Activated CD4-positive, alpha-beta memory T cell treated with anti-CD3 and anti-CD28 coated beads for 36 hours (primary cell): ENCODE results near the gene NOL4. TPM values are rescaled to one million over a fixed set of nuclear protein-coding genes. Genes with fewer than 3 reads are reported as not detected.

Source experiments
- CTCF ChIA-PET: fragments of 350-600 bp; sonication (Branson Sonifier 250); formaldehyde crosslinking; loops from one replicate; lab custom pipeline; 2021; ENCODE audit warnings: antibody characterized with exemption, inconsistent platforms; lab: Charles Lee
- POLR2A ChIA-PET: fragments of 350-600 bp; sonication (Branson Sonifier 250); formaldehyde crosslinking; loops from one replicate; lab custom pipeline; 2021; ENCODE audit warnings: antibody characterized with exemption; lab: Charles Lee
- DNase-seq: peaks from one replicate; pipeline ENCODE4 v3.0.0-alpha.2; 2020
- H3K27ac Mint-ChIP-seq: one replicate; pipeline ENCODE4 v1.8.0; 2021; ENCODE audit warnings: mixed read lengths
- H3K27me3 Mint-ChIP-seq: one replicate; pipeline ENCODE4 v1.8.0; 2021; ENCODE audit warnings: mixed read lengths
- H3K36me3 Mint-ChIP-seq: one replicate; pipeline ENCODE4 v1.8.0; 2021; ENCODE audit warnings: mixed read lengths
- H3K4me1 Mint-ChIP-seq: one replicate; pipeline ENCODE4 v1.8.0; 2021; ENCODE audit warnings: low read depth, mixed read lengths
- H3K4me3 Mint-ChIP-seq: one replicate; pipeline ENCODE4 v1.8.0; 2021; ENCODE audit warnings: mild to moderate bottlenecking, mixed read lengths
- H3K9me3 Mint-ChIP-seq: one replicate; pipeline ENCODE4 v1.8.0; 2021; ENCODE audit warnings: mixed read lengths
- intact Hi-C: fragments of 100-400 bp; cut with micrococcal nuclease; formaldehyde crosslinking; loops from one replicate; pipeline ENCODE4 v1.15.1; 2023
- total RNA-seq, 2 experiments: library from RNA; stranded (reverse); gene quantifications; one replicate each; pipeline ENCODE4 v1.2.3, GENCODE V29; 2021

Gene NOL4
- total RNA-seq, 2 experiments from 2014 or later = not detected

GRCh38 chr18:34222307-34223163 is 2.2 kb downstream of the NOL4 start:
- Mint-ChIP-seq H3K27ac (no peak overlapping the region), H3K9me3 (no peaks in the 10 kb centered on the region), H3K4me1 (peaks cover 7% of the 10 kb centered on the region), H3K27me3 (peaks cover 25% of the 10 kb centered on the region), H3K36me3 (peaks cover 2% of the 10 kb centered on the region), H3K4me3 (no peak overlapping the region)
- intact Hi-C loops = no loop called here
- DNase-seq = no peak
- ChIA-PET CTCF (no interaction called here), POLR2A (no interaction called here)

- Mint-ChIP-seq H3K4me1 (peaks cover 7% of the 10 kb centered on the region), H3K27ac (no peak overlapping the region), H3K27me3 (peaks cover 25% of the 10 kb centered on the region), H3K4me3 (no peak overlapping the region), H3K36me3 (peaks cover 2% of the 10 kb centered on the region), H3K9me3 (no peaks in the 10 kb centered on the region)
- ChIA-PET POLR2A (no interaction called here), CTCF (no interaction called here)
- no peak for DNase-seq
- intact Hi-C loops = no loop called here
Measured at GRCh38 chr18:34221971-34222306, 2.8 kb downstream of the NOL4 start.

- intact Hi-C loops = no loop called here
Measured at GRCh38 chr18:34220081-34220815, 4.5 kb downstream of the NOL4 start.

GRCh38 chr18:34219651-34220050 is 5.1 kb downstream of the NOL4 start:
- intact Hi-C loops = no loop called here
- no peak for DNase-seq
- Mint-ChIP-seq H3K4me1 (peaks cover 7% of the 10 kb centered on the region), H3K9me3 (no peaks in the 10 kb centered on the region), H3K4me3 (no peak overlapping the region), H3K27me3 (peaks cover 21% of the 10 kb centered on the region), H3K36me3 (peaks cover 2% of the 10 kb centered on the region), H3K27ac (no peak overlapping the region)
- CTCF ChIA-PET = no interaction called here
- POLR2A ChIA-PET = no interaction called here

More at GRCh38 chr18:34220081-34220815, 4.5 kb downstream of the NOL4 start:
- Mint-ChIP-seq H3K27me3 (peaks cover 24% of the 10 kb centered on the region), H3K27ac (no peak overlapping the region), H3K9me3 (no peaks in the 10 kb centered on the region), H3K36me3 (peaks cover 2% of the 10 kb centered on the region), H3K4me3 (no peak overlapping the region), H3K4me1 (peaks cover 7% of the 10 kb centered on the region)
- CTCF ChIA-PET = no interaction called here
- POLR2A ChIA-PET = no interaction called here
- DNase-seq = no peak

- POLR2A ChIA-PET = no interaction called here
- Mint-ChIP-seq H3K9me3 (peaks cover 4% of the 10 kb centered on the region), H3K27ac (no peak overlapping the region), H3K4me1 (no peaks in the 10 kb centered on the region), H3K27me3 (no peaks in the 10 kb centered on the region), H3K36me3 (no peaks in the 10 kb centered on the region), H3K4me3 (no peak overlapping the region)
- CTCF ChIA-PET = no interaction called here
- DNase-seq = no peak
- intact Hi-C loops = no loop called here
Measured at GRCh38 chr18:34212511-34212910, 12.2 kb downstream of the NOL4 start.

GRCh38 chr18:34207344-34207851 is 17.3 kb downstream of the NOL4 start:
- Mint-ChIP-seq H3K4me3 (no peak overlapping the region), H3K27ac (no peak overlapping the region), H3K27me3 (no peaks in the 10 kb centered on the region), H3K36me3 (no peaks in the 10 kb centered on the region), H3K4me1 (no peaks in the 10 kb centered on the region), H3K9me3 (peaks cover 8% of the 10 kb centered on the region)
- CTCF ChIA-PET = no interaction called here
- no peak for DNase-seq
- POLR2A ChIA-PET = no interaction called here
- intact Hi-C loops = no loop called here

GRCh38 chr18:34203866-34204265 is 20.8 kb downstream of the NOL4 start:
- intact Hi-C loops = no loop called here
- no peaks in the 10 kb centered on the region for H3K4me1 Mint-ChIP-seq
- no peaks in the 10 kb centered on the region for H3K36me3 Mint-ChIP-seq
- no peak for DNase-seq
- no peaks in the 10 kb centered on the region for H3K27me3 Mint-ChIP-seq
- no peak overlapping the region for H3K4me3 Mint-ChIP-seq
- POLR2A ChIA-PET = no interaction called here
- CTCF ChIA-PET = no interaction called here
- H3K27ac Mint-ChIP-seq = no peak overlapping the region
- peaks cover 8% of the 10 kb centered on the region for H3K9me3 Mint-ChIP-seq

GRCh38 chr18:34196256-34196655 is 28.5 kb downstream of the NOL4 start:
- no peak for DNase-seq
- ChIA-PET POLR2A (no interaction called here), CTCF (no interaction called here)
- Mint-ChIP-seq H3K9me3 (peaks cover 6% of the 10 kb centered on the region), H3K27me3 (no peaks in the 10 kb centered on the region), H3K27ac (no peak overlapping the region), H3K36me3 (no peaks in the 10 kb centered on the region), H3K4me1 (no peaks in the 10 kb centered on the region), H3K4me3 (no peak overlapping the region)
- intact Hi-C loops = no loop called here

GRCh38 chr18:34194239-34194638 is 30.5 kb downstream of the NOL4 start:
- CTCF ChIA-PET = no interaction called here
- intact Hi-C loops = no loop called here
- POLR2A ChIA-PET = no interaction called here
- Mint-ChIP-seq H3K27ac (no peak overlapping the region), H3K9me3 (peaks cover 6% of the 10 kb centered on the region), H3K27me3 (no peaks in the 10 kb centered on the region), H3K4me3 (no peak overlapping the region), H3K36me3 (no peaks in the 10 kb centered on the region), H3K4me1 (no peaks in the 10 kb centered on the region)
- no peak for DNase-seq

- Mint-ChIP-seq H3K4me3 (no peak overlapping the region), H3K27me3 (no peaks in the 10 kb centered on the region), H3K9me3 (peaks cover 13% of the 10 kb centered on the region), H3K27ac (no peak overlapping the region), H3K4me1 (no peaks in the 10 kb centered on the region), H3K36me3 (no peaks in the 10 kb centered on the region)
- no peak for DNase-seq
- intact Hi-C loops = loop anchor here (1.0 kb wide), 1 partner anchor 17 kb away; no protein-coding TSS in a partner anchor
- ChIA-PET CTCF (interaction anchor here (0.6 kb wide), 1 partner anchor 40 kb away, joined by 4 read pairs; no protein-coding TSS in a partner anchor), POLR2A (no interaction called here)
Measured at GRCh38 chr18:34189656-34190435, 34.9 kb downstream of the NOL4 start.
